NCI-H146 treated with DMSO at 0.1 percent for 48 hours (cell line): ENCODE data around the gene ITPR3.

Experiments used
- DNase-seq: peaks from one replicate; lab custom pipeline; 2025; ENCODE audit not compliant: unreplicated experiment; lab: John Stamatoyannopoulos, UW

ITPR3 gene

DNA sequence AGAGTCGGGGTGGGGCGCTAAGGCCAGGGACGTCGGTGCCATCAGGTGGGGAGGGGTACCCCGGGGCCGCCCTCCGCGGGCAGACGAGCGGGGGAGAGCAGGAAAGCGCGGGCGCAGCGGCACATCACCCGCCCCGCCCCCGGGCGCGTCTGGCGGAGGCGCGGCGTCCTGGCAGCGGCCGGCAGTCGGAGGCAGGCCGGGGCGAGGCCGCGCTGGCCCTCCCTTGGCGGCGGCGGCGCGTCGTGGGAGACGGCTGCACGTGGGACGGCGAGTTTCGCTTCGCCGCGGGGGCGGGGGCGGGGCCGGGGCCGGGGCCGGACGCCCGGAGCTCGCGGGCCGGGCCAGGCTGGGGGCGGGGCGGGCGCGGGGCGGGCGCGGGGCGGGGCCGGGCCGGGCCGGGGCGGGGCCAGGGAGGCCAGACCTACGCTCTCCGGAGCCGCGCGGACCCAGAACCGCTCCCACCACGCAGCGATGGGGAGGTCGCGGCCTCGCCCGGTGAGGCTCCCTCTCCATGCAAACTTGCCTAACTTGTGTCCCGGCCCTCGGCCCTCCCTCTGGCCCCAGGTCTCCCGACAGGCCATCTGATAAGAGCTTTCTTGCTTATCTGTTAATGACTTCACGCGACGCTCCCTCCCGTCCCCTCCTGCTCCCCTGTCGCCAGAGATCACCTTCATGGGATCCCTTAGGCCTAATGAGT is 12.5 kb downstream of the ITPR3 start:
- DNase-seq: peak; percentile 34

GRCh38 chr6:33634161-33634727 is 13.1 kb downstream of the ITPR3 start:
- peak; percentile 42 for DNase-seq

DNA sequence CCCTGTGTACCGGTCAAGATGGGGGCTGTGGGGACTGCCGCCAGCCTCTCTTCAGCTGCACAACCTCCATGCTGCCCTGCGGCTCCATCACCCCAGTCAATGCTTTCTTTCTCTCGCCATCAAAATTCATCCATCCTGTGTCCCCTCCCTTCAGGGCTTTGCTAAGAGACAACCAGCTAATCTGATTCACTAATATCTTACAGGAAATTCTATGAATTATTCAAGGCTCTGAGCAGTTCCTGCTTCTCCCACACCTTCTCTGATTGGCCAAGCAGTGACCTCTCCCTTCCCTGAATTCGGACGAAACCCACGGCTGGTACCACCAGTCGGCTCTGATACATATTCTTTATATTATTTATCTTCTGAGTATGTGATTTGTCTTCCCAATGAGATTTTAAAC is 13.8 kb downstream of the ITPR3 start:
- DNase-seq: no peak

DNA sequence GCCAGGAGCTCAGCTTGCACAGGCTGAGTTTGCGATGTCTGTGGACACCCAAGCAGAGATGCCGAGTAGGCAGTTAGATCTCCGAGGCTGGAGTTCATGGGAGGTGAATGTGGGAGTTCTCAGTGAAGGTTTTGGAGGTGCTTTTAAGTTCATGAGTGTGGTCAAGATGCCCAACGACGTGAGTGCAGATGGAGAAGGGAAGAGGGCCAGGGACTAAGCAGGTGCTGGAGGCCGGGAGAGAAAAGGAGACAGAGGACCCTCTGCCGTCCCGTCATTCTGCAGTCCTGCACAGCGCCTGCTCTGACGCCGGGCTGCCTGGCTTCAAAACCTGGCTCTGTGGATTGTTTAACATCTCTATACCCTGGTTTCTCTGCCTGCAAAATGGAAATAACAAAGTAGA is 15.5 kb downstream of the ITPR3 start:
- no peak for DNase-seq

GRCh38 chr6:33638556-33638955 is 17.4 kb downstream of the ITPR3 start:
- DNase-seq: no peak

GRCh38 chr6:33639559-33639958 is 18.4 kb downstream of the ITPR3 start:
- no peak for DNase-seq

- DNase-seq: no peak
Measured at GRCh38 chr6:33640361-33640760, 19.2 kb downstream of the ITPR3 start.

DNA sequence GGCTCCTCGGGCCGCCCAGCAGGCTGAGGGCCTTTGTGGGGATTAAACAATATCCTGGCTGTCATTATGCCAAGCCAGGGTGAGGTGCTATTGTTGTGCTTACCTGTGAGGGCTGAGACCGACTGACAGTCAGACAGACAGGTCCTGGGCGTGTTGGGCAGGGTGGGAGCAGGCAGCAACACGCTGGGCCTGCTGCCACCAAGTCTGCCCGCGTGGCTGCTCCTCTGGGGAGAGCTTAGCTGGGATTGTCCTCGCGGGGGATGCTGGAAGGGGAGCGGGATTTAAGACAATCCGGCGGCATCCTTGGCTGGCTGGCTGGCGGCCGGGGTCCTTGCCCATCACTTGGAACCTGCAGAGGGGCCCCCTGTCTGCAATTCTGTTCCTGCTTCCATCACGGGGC is 20.0 kb downstream of the ITPR3 start:
- no peak for DNase-seq

GRCh38 chr6:33641602-33642001 is 20.5 kb downstream of the ITPR3 start:
- no peak for DNase-seq

GRCh38 chr6:33642897-33643296 is 21.8 kb downstream of the ITPR3 start:
- no peak for DNase-seq

DNA sequence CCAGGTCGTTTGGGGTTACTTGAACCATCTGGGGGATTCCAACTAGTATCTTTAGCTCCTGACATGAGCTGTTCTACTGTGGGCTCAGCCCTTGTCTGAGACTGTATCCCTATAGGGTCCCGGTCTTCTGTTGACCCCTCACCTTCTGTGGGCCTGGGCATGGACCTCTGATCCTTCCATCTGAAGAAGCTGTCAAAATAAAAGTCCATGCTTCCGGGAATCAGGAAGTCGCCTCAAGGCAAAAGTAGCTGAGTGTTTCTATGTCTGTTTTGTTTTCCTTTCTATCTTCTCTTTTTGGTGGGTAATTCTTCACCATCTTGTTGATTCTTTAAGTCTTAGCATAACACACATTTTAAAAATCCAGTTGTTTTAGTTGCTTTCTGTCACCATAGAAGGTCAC is 30.3 kb downstream of the ITPR3 start:
- no peak for DNase-seq

DNA sequence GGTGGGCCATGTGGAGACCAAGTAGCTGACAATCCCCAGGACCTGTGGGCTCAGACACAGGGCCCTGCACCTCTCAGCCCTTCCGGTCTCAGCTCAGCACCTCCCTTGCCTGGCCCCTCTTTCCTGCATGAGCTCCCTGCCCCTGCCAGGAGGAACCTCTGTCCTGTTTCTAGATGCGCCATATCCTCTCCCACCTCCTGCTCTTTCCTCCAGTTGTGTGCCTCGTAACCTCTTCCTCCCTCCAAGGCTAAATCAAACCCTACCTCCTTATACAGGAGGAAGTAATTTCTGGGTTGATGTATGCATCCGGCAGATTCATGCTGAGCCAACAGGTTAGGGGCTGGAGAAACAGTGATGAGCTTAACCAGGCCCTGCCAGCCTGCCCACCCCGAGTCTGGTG is 30.9 kb downstream of the ITPR3 start:
- no peak for DNase-seq

- no peak for DNase-seq
Measured at GRCh38 chr6:33654831-33655554, 33.9 kb downstream of the ITPR3 start.

DNA sequence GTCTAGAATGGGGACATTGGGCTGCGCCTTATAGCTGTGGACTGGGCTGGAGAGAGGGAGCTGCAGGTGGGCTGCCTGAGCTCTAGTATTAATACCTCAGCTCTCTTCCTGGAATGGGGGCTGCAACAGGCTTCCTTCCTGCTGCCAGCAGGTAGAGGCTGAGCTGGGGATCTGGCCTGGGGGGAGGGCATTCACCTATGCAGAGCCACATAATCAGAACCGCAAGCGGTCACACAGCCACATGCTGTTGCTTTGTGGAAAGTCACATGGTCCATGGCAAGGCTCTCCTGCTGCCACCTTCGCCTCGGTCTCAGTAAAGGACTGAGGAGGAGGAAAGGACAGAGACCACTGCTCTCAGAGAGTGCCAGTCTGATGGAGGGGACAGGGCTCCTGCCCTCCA is 35.7 kb downstream of the ITPR3 start:
- DNase-seq: no peak

GRCh38 chr6:33658982-33659689 is 38.0 kb downstream of the ITPR3 start:
- DNase-seq: no peak

GRCh38 chr6:33659986-33660385 is 38.9 kb downstream of the ITPR3 start:
- DNase-seq: no peak

DNA sequence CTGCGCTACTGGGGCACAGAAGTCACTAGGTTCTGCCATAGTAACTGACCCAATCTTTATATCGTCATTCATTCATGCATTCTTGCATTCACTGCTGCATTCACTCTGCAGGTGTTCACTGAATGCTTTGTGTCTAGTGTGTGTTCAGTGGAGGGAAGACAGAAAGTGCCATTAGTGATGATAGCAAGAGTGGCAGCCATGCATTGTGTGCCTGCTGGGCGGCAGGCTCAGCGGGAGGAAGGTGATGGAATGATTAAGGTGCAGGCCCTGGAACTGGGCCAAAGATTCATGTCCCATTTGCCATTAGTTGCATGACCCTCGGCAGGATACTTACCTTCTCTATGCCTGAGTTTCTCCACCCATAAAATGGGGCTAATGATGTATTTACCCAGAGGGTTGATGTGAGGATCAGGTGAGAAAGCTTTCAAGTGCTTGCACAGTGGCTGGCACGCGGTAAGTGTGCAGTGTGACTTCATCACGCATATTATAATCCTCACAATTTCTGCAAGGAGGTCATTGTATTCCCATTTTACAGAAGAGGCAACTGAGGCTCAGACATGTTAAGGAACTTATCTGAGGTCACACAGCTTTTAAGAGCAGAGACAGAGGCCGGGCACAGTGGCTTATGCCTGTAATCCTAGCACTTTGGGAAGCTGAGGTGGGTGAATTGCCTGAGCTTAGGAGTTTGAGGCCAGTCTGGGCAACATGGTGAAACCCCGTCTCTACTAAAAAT is 40.1 kb downstream of the ITPR3 start:
- peak; percentile 15 for DNase-seq

DNA sequence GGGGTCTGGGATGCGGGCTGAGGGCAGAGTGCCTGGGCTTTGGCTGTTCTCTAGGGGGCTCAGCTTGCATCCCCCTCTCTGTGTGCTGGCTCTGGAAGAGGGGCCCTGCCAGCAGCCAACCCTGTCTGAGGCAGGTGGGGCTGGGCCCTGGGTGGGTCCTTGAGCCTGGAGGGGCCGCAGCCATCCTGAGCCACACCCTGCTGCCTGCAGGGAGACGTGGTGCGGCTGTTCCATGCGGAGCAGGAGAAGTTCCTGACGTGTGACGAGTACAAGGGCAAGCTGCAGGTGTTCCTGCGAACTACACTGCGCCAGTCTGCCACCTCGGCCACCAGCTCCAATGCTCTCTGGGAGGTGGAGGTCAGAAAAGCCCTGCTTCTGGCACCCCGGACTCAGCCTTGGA is 41.2 kb downstream of the ITPR3 start:
- no peak for DNase-seq

GRCh38 chr6:33663028-33663427 is 41.9 kb downstream of the ITPR3 start:
- DNase-seq: no peak

DNA sequence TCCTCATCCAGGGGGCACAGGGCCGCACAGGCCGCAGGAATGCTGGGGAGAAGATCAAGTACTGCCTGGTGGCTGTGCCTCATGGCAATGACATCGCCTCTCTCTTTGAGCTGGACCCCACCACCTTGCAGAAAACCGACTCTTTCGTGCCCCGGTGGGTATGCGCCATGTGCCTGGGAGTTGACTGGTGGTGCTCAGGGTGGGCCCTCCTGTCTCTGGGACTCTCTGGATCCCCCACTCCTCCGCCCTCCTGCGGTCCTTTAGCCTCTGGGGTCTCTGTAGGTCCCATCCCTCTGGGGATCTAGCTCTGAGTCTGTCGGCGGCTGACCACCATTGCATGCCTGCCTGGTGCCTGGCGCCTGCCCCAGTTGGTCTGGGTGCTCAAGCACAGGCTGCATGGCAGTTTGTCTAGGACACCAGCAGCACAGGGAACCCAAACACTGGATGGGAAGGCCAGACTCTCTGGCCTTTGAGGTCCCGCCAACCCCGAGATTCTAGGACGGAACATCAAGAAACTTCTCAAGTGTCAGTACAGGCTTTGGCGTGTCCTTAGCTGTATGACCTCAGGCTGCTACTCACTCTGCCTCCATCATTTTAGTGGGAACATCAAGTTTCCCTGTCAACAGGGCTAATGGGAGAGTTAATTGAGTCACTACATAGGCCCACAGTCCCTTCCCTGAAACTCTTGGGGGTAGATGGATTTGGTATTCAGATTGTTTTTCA is 42.8 kb downstream of the ITPR3 start:
- DNase-seq: no peak
